ENCODE results near the gene KCTD18.

Gene KCTD18

GRCh38 chr2:200506679-200507078, 3.2 kb downstream of the KCTD18 start:
- no peak overlapping the region for H3K4me3 ChIP-seq (ENCODE audit: low read depth, low read length)
- no peak for TF ChIP-seq CTCF (IDR thresholded peaks at IDR 0.05; ENCODE audit: low read depth, low read length)

GRCh38 chr2:200502196-200502595, 7.7 kb downstream of the KCTD18 start:
- no peak for TF ChIP-seq CTCF (IDR thresholded peaks at IDR 0.05; ENCODE audit: low read depth, low read length)
- no peak overlapping the region for H3K4me3 ChIP-seq (ENCODE audit: low read depth, low read length)

- no peak for TF ChIP-seq CTCF (IDR thresholded peaks at IDR 0.05; ENCODE audit: low read depth, low read length)
- no peak overlapping the region for H3K4me3 ChIP-seq (ENCODE audit: low read depth, low read length)
These were observed 11.3 kb downstream of the KCTD18 start for GRCh38 chr2:200498402-200499162.

GRCh38 chr2:200496696-200497095, 13.2 kb downstream of the KCTD18 start:
- no peak for TF ChIP-seq CTCF (IDR thresholded peaks at IDR 0.05; ENCODE audit: low read depth, low read length)
- H3K4me3 ChIP-seq (ENCODE audit: low read depth, low read length), result no peak overlapping the region

GRCh38 chr2:200494048-200494447, 15.8 kb downstream of the KCTD18 start:
- TF ChIP-seq CTCF (IDR thresholded peaks at IDR 0.05; ENCODE audit: low read depth, low read length), result no peak
- no peak overlapping the region for H3K4me3 ChIP-seq (ENCODE audit: low read depth, low read length)

- no peak for TF ChIP-seq CTCF (IDR thresholded peaks at IDR 0.05; ENCODE audit: low read depth, low read length)
- no peak overlapping the region for H3K4me3 ChIP-seq (ENCODE audit: low read depth, low read length)
These were observed 17.2 kb downstream of the KCTD18 start for GRCh38 chr2:200492656-200493055.

GRCh38 chr2:200490001-200490400, 19.9 kb downstream of the KCTD18 start:
- TF ChIP-seq CTCF (IDR thresholded peaks at IDR 0.05; ENCODE audit: low read depth, low read length), result no peak

More at GRCh38 chr2:200490001-200490400, 19.9 kb downstream of the KCTD18 start:
- H3K4me3 ChIP-seq (ENCODE audit: low read depth, low read length), result no peak overlapping the region

Data from WI38 (cell line).